Right renal pelvis (tissue), 4 donors: Measurements from ENCODE around the gene ERCC6. TPM values are rescaled to one million over a fixed set of nuclear protein-coding genes. Genes with fewer than 3 reads are reported as not detected.

Experiments used
- DNase-seq, 4 donors: peaks; one replicate each; pipeline ENCODE4 v3.0.0-alpha.2; 2013; ENCODE audit warnings: low read depth in 4 of 4, low spot score in 3 of 4, missing footprints in 1 of 4
- polyA plus RNA-seq, 4 donors: library from polyadenylated mRNA; unstranded; fragments of 120-200 nt; gene quantifications; one replicate each; pipeline ENCODE4 v1.2.1, GENCODE V29; 2013; ENCODE audit not compliant: insufficient read length in 4 of 4

ERCC6 gene
- polyA plus RNA-seq, 4 donors: 15.2 to 17.7 (median 16.4) TPM

- no peak for DNase-seq
Measured at GRCh38 chr10:49512121-49512809, 26.7 kb downstream of the ERCC6 start.

- DNase-seq: no peak
Measured at GRCh38 chr10:49509771-49510303, 29.1 kb downstream of the ERCC6 start.

- no peak for DNase-seq
Measured at GRCh38 chr10:49508654-49509053, 30.3 kb downstream of the ERCC6 start.

- DNase-seq: no peak
Measured at GRCh38 chr10:49508249-49508648, 30.7 kb downstream of the ERCC6 start.

- no peak for DNase-seq
Measured at GRCh38 chr10:49505589-49505988, 33.3 kb downstream of the ERCC6 start.

- no peak for DNase-seq
Measured at GRCh38 chr10:49505076-49505475, 33.8 kb downstream of the ERCC6 start.

- DNase-seq: no peak
Measured at GRCh38 chr10:49504528-49504927, 34.4 kb downstream of the ERCC6 start.

GRCh38 chr10:49502358-49502757 lies 36.6 kb downstream of the ERCC6 start:
- DNase-seq: no peak

- DNase-seq: no peak
Measured at GRCh38 chr10:49500412-49500811, 38.5 kb downstream of the ERCC6 start.

- no peak for DNase-seq
Measured at GRCh38 chr10:49499305-49499851, 39.5 kb downstream of the ERCC6 start.

GRCh38 chr10:49498425-49498824 lies 40.5 kb downstream of the ERCC6 start:
- no peak for DNase-seq

- no peak for DNase-seq
Measured at GRCh38 chr10:49497358-49497757, 41.6 kb downstream of the ERCC6 start.

- peak; percentile 25 to 59 (median 38) for DNase-seq
Measured at GRCh38 chr10:49488056-49488717, 50.7 kb downstream of the ERCC6 start.

- no peak for DNase-seq
Measured at GRCh38 chr10:49486738-49487137, 52.2 kb downstream of the ERCC6 start.

GRCh38 chr10:49486009-49486408 lies 52.9 kb downstream of the ERCC6 start:
- no peak for DNase-seq

- DNase-seq: no peak
Measured at GRCh38 chr10:49484486-49485235, 54.3 kb downstream of the ERCC6 start.

- DNase-seq: peak in 2 of 4 donors; percentile 7 to 17
Measured at GRCh38 chr10:49478819-49479218, 60.1 kb downstream of the ERCC6 start.

GRCh38 chr10:49474901-49475300 lies 64.0 kb downstream of the ERCC6 start:
- no peak for DNase-seq

- no peak for DNase-seq
Measured at GRCh38 chr10:49471532-49471931, 67.4 kb downstream of the ERCC6 start.

- no peak for DNase-seq
Measured at GRCh38 chr10:49465736-49466135, 73.2 kb downstream of the ERCC6 start.
